Measurements from ENCODE around the gene NIFK.
"Not testable (repeated sequence)": the region's sequence is repeated elsewhere in the genome, so short reads cannot be mapped to it uniquely, and the experiment has no call there.

Gene NIFK

DNA sequence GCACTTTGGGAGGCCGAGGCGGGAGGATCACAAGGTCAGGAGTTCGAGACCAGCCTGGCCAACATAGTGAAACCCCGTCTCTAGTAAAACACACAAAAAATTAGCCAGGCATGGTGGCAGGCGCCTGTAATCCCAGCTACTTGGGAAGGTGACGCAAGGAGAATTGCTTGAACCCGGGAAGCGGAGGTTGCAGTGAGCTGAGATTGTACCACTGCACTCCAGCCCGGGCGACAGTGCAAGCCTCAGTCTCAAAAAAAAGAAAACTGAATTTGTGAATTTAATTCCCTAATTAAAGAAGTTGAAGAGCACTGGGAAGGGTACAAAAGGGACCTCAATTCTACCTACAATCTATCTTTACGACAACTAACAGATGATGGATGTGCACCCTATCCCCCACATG is 2.1 kb downstream of the NIFK start:
- not testable (repeated sequence) for DNase-seq (ENCODE audit: low spot score)

- no peak for DNase-seq (ENCODE audit: low spot score)
Observed at GRCh38 chr2:121731366-121731765, 5.3 kb downstream of the NIFK start.

- no peak for DNase-seq (ENCODE audit: low spot score)
Observed at GRCh38 chr2:121727950-121728349, 8.7 kb downstream of the NIFK start.

DNA sequence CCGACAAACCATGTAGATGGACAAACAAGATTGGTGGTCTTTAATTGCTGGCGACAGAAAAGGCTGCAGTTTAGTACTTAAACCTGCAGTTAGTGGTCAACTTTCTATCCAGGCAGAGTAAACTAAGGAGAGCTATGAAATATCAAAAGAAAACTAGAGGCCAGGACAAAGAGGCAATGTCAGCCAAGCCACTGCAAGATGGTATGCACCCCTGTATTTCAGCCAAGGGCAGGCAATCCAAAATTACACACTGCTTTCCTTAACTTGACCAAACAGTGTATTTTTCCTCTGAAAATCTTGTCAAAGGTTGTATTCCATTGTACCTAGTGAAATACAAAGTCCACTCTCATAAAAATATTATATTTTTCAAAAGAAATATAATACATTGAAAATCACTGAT is 9.3 kb downstream of the NIFK start:
- DNase-seq (ENCODE audit: low spot score), result no peak

DNA sequence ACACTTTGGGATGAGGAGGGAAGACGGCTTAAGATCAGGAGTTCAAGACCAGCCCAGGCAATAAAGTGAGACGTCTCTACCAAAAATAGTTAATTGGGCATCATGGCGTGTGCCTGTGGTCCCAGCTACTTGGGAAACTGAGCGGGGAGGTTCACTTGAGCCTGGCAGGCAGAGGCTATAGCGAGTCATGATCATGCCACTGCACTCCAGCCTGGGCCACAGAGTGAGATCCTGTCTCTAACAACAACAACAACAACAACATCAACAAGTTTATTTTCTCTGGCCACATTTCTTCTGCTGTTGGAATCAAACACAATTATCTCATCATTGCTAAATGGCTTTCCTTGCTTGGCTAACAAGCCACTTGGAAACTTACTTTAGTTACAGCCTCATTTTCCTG is 13.4 kb downstream of the NIFK start:
- no peak for DNase-seq (ENCODE audit: low spot score)

DNA sequence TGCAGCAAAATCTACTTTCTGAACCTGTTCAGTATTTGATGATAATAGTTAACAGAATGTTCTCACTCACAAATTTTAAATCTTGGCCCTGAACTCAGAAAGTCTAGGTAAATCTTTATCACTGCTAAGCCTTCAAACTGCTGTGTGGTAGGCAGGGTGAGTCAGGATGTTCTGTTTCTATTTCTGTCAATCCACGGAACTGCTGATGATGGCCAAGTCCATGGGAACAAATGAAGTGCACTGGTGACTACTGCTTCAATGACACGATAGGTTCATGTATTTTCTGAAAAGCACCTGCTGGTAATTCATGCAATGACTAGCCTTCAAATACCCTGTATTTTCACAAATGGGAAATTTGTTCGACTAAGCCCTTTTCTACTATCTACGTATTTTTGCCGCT is 14.2 kb downstream of the NIFK start:
- DNase-seq (ENCODE audit: low spot score), result no peak

DNA sequence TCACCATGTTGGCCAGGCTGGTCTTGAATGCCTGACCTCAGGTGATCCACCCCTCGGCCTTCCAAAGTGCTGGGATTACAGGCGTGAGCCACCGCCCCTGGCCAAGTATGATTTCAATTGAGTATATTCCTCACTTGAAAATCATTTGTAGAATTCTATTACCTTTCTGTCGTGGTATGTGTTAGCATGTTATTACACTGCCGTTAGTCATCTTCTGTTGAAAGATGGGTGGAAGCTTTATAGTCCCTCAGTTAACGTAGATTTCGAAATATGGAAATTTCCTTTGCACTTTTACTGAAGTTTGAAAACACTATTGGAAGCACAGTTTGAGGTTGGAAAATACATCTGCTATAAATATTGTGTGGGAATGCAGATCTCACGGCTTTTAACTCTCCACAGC is 14.7 kb downstream of the NIFK start:
- DNase-seq (ENCODE audit: low spot score), result no peak

DNA sequence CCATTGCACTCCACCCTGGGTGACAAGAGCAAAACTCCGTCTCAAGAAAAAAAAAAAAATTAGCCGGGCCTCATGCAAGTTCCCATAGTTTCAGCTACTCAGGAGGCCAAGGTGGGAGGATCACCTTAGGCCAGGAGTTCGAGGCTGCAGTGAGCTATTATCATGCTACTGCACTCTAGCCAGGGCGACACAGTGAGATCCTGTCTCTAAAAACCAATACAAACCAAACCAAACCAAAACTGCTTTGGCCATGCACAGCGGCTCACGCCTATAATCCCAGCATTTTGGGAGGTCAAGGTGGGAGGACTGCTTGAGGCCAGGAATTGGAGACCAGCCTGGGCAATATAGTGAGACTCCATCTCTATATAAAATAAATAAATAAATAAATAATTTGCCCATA is 19.1 kb downstream of the NIFK start:
- DNase-seq (ENCODE audit: low spot score), result no peak

DNA sequence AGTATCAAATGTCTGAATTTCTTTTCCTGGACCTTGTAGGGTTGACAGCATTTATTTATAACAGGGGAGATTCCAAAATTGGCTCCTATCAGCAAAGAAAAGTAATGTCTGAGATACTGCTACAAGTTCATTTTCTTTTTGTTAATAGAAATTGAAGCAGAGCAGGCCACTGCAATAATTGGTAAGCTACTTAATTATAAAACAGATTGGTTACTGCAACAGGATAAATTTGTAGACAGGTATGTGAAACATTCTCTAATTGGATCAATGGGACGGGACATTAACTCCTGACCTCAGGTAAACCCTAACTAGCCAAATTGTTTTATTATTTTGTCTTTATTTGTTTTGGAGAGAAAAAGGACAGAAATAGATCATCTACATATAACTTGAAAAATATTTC is 20.5 kb downstream of the NIFK start:
- no peak for DNase-seq (ENCODE audit: low spot score)

- not testable (repeated sequence) for DNase-seq (ENCODE audit: low spot score)
Observed at GRCh38 chr2:121711481-121711880, 25.2 kb downstream of the NIFK start.

- DNase-seq (ENCODE audit: low spot score), result no peak
Observed at GRCh38 chr2:121710470-121711170, 26.1 kb downstream of the NIFK start.

DNA sequence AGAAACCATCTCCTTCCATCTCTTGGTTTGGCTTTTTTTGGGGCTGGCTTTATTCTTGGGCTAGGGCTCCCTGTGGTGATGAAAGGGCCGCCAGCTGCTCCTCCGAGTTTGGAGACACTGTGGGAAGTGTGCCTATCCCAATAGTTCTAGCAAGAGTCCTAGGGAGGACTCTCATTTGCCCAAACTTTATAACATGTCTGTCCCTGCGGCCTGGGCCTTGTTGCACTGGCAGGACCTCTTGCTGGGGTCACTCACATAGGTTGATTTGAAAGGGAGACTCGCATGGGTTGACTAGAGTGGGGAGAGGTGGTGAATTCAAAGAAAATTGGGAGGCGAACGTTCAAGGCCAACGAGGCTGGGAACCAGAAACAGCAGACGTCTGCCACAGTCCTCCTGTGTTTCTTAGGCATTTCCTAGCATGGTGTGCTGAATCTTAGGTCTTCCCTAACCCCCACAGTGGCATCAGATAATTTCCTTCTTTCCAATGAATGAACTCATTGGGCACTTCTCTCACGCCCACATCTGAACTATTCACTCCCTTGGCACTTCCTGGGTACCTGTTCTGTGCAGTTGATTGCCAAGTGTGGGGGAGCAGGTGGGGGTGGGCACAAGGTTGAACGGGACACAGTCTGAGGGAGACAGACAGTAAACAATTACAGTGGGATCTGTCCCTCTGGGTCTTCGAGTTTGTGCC is 26.8 kb downstream of the NIFK start:
- DNase-seq (ENCODE audit: low spot score), result no peak

GRCh38 chr2:121707920-121708361 is 28.7 kb downstream of the NIFK start:
- no peak for DNase-seq (ENCODE audit: low spot score)

GRCh38 chr2:121707344-121707919 is 29.2 kb downstream of the NIFK start:
- no peak for DNase-seq (ENCODE audit: low spot score)

DNA sequence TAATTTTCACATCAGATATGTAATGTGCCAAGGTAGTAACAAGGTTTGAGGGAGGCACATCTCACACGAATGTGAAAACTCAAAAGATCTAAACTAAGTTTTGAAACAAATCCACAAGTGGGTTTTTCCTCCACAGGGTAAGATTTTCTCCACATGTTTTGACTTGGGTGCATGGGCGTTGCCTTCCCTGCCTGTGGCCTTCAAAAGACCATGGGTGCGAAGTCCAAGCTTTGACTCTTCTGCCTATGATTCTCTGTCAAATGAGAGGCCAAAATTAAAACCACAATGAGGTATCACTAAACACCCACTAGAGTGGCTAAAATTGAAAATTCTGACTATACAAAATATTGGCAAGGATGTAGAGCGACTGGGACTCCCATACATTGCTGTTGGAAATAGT is 30.7 kb downstream of the NIFK start:
- no peak for DNase-seq (ENCODE audit: low spot score)

DNA sequence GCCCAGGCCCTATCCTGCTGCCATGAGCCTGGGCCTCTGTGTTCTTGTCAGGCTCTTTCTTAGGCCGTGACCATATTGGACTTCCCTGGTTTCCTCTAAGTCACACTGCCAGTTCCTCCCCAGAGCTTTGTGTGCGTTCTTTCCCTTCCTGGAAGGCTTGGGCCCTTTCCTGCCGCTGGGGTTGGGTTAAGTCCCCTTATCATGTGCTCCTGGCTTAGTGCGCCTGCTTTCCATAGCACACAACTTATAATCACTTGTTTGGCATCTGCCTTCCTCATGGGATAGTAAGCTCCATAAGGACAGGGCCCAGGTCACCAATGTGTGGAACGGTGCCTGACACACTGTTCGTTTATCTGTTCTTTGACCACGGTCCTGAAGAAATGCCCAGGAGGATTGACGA is 31.3 kb downstream of the NIFK start:
- DNase-seq (ENCODE audit: low spot score), result no peak

GRCh38 chr2:121701761-121702160 is 34.9 kb downstream of the NIFK start:
- DNase-seq (ENCODE audit: low spot score), result not testable (repeated sequence)

DNA sequence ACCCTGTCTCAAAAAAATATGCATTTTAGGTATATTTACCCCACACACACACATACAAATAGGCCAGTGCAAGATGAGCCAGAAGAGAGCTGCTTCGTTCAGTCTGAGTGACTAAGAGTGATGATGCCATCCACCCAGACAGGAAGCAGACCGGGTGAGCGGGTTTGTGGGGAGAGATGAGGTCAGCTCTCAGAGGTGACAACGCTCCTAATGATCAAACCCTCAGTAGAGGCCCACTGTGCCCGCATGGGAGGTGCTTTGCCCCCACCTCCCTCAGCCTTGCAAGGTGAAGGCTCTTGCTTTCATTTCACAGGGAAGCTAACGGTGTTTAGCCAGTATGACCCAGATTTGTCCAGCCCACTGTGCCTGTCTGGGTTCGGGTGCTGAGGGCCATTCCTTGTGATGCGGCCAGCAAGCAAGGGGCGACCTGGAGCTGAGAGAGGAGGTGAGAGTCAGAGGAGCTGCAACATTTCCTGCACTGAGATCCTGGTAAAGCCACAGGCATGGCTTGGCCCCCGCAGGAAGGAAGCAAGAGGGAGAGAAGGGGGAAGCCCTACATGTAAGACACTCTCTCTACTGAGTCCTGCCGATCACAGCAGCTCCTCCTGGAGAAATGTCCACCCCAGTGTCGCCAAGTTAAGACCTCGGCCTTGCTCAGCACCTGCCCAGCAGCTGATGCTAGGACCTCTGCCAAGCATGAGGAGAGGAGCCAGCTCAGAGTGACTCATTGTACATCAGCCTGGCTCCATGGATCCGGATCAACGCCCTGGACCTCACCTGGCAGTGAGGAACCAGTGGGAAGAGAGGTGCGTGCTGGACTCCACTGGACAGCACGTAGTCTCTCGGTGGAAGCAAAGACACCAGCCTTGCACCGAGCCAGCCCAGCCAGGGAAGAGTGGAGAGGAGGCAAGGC is 37.0 kb downstream of the NIFK start:
- no peak for DNase-seq (ENCODE audit: low spot score)

DNA sequence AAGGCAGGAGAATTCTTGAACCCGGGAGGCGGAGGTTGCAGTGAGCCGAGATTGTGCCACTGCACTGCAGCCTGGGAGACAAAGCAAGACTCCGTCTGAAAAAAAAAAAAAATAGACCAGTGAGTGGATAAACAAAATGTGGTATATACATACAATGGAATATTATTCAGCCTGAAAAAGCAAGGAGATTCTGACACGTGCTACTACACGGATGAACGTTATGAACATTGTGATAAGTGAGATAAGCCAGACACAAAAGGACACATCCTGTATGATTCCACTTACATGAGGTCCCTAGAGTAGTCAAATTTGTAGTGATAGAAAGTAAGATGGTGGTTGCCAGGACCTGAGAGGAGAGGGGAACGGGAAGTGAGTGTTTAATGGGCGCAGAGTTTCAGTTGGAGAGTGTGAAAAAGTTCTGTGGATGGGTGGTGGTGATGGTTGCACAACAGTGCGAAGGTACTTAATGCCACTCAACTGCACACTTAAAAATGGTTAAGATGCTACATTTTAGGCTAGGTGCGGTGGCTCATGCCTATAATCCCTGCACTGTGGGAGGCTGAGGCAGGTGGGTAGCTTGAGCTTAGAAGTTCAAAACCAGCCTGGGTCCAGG is 38.3 kb downstream of the NIFK start:
- no peak for DNase-seq (ENCODE audit: low spot score)

GRCh38 chr2:121697108-121697631 is 39.5 kb downstream of the NIFK start:
- DNase-seq (ENCODE audit: low spot score), result no peak

DNA sequence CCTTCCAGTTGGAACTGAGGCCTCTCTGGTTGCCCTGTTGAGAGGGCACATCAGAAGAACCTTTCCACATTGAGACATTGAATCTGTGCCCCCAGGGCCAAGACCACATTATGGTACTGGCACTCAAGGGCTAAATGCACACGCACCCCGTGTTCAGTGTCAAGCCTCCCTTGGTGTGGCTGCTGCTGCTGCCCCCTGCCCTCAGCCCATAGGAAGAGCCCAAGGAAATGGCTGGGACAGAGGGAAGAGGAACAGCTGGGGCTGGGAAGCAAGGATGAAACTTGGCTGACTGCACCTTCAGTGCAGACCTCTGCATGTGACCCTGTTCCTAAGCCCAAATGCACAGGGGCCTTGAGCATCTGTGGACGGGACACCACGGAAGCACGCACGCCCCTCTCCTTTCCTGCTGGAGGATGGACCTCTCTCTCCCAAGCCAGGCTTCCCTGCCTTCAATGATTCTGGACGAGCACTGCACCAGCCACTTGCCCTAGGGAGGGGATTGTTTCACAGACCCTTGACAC is 40.2 kb downstream of the NIFK start:
- DNase-seq (ENCODE audit: low spot score), result no peak

DNA sequence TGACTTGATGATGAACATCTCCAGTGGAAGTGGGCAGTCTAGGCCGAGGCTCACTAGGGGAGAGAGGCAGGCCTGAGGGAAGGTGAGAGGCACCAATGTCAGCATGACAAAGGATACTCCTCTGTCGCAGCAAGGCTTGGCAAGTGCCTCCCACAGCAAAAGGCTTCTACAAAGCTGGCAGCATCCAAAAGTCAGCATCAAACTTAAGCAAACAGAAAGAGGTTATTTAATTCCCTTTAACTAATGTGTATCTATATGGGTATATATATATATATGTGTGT is 41.6 kb downstream of the NIFK start:
- DNase-seq (ENCODE audit: low spot score), result no peak
